Erythroblast (primary cell): ENCODE measurements around the gene PRDM15.

Experiments used
- GATA1 ChIP-seq: IDR thresholded peaks from 2 replicates; pipeline ENCODE4 v1.6.1; 2011; ENCODE audit warnings: low read depth, mild to moderate bottlenecking, control low read depth, low read length, moderate library complexity
- POLR2A ChIP-seq: IDR thresholded peaks from 2 replicates; pipeline ENCODE4 v1.6.1; 2011; ENCODE audit warnings: mild to moderate bottlenecking, low read length

DNA sequence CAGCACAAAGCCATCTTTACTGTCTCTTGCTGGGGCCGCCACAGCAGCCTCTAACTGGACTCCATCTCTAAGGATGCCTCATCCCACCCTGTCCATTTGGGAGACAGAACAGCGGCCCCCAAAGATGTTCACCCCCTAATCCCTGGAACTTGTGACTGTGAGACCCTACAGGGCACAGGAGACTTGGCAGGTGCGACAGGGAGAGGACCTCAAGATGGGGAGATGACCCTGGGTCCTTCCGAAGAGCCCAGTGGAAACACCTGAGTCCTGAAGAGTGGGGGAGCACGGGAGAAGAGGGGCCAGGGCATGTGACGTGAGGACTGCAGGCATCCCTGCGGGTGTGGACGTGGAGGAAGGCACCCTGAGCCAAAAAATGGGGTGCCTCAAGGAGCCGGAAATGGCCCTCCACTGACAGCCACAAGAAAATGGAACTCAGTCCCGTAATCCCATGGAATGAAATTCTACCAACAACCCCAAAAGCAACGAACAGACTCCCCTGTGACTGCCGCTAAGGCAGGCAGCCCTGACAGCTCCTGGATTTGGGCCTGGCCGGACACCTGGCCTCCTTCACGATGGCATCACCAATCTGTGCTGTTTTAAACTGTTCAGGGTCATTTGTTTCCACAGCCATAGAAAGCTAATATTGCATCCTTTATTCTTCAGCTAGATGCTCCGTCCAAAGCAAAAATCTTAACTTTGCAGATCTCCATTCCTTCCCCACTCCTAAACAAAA is 40.7 kb upstream of the PRDM15 start:
- TF ChIP-seq POLR2A (no peak), GATA1 (no peak)
